Measurements from ENCODE around the gene HAND1. TPM values are rescaled to one million over a fixed set of nuclear protein-coding genes. Genes with fewer than 3 reads are reported as not detected.

The HAND1 gene
- total RNA-seq = not detected in 2 replicates
- total RNA-seq (2013) = not detected
- not detected in 2 replicates for polyA plus RNA-seq
- polyA minus RNA-seq = not detected in 2 replicates

DNA sequence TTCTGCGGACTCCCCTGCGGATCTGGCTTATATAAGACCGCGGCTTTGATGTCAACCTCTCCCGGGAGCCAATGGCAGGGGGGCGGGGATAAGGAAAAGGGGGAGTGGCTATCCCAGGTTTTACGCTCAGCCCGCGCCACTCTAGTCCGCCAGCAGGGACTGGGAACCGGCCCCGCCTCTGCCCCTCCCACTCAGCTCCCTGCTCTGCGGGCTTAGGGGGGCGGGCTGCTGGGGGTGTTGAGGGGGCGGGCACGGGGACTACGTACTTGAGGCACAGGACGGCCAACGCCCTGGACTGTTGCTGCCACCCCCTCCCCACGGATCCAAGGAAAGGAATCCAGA lies at the start of gene HAND1:
HAND1 (minus strand) TSS at position 4 of the 342 bp plus-strand sequence. CDS start 219 bp downstream, outside the sequence.
- DNase-seq (no peak), ATAC-seq (ENCODE audit: low read depth) (no peak)
- Histone ChIP-seq H3K27ac (ENCODE audit: low read length in 2 of 2) (no peak within 1 kb of the TSS), H3K4me2 (replicated peaks; ENCODE audit: low read depth, low read length, poor library complexity, severe bottlenecking) (peak within 1 kb of the TSS; percentile 63), H3K27me3 (replicated peaks in 1 of 4; ENCODE audit: control extremely low read depth in 1 of 4, control insufficient read depth in 3 of 4, insufficient read depth in 4 of 4, low read length in 3 of 4) (peaks cover 0 to 99% (median 88%) of the 10 kb centered on the region in 4 experiments), H3K9me3 (ENCODE audit: control extremely low read depth in 1 of 3, control insufficient read depth in 2 of 3, insufficient read depth in 1 of 3, low read length in 2 of 3) (peaks cover 0 to 82% (median 8%) of the 10 kb centered on the region in 3 donors), H4K20me1 (ENCODE audit: control insufficient read depth, insufficient read depth, low read length, poor library complexity, severe bottlenecking) (no peaks in the 10 kb centered on the region), H3K79me2 (ENCODE audit: control insufficient read depth, insufficient read depth, low read length) (no peaks in the 10 kb centered on the region), H2AFZ (ENCODE audit: insufficient read depth, low read depth, low read length, poor library complexity, severe bottlenecking) (peak within 1 kb of the TSS; percentile 20), H3K4me1 (ENCODE audit: control insufficient read depth in 2 of 2, insufficient read depth in 2 of 2, low read length in 2 of 2) (peaks cover 70 to 73% of the 10 kb centered on the region in 2 donors), H3K9ac (ENCODE audit: low read length) (peak within 1 kb of the TSS; percentile 25), H3K4me3 (ENCODE audit: control extremely low read depth in 1 of 5, extremely low read depth in 1 of 5, insufficient read depth in 1 of 5, low read depth in 2 of 5, low read length in 4 of 5) (peak within 1 kb of the TSS in 3 of 5 experiments; percentile 14 to 25 (median 23)), H3K36me3 (replicated peaks in 1 of 2; ENCODE audit: control extremely low read depth in 1 of 2, control insufficient read depth in 1 of 2, extremely low read depth in 1 of 2, insufficient read depth in 2 of 2, low read length in 1 of 2) (no peaks in the 10 kb centered on the region)
- 11% methylated on average over 6 of the region's 20 CpGs for WGBS (ENCODE audit: insufficient coverage)
- ChIA-PET CTCF (interaction anchor here (2.4 kb wide), 1 partner anchor 10 kb away, joined by 8 read pairs; no protein-coding TSS in a partner anchor), POLR2A (no interaction called here)
- peaks cover 59% of the 10 kb centered on the region for H3K4me1 Mint-ChIP-seq
- H3K4me3 Mint-ChIP-seq = peak within 1 kb of the TSS; percentile 86
- H3K27ac Mint-ChIP-seq = peak within 1 kb of the TSS; percentile 41
- intact Hi-C loops (cut with micrococcal nuclease) = no loop called here
- H3K27me3 Mint-ChIP-seq = peaks cover 79% of the 10 kb centered on the region
- TF ChIP-seq EZH2 (IDR thresholded peaks at IDR 0.05; ENCODE audit: borderline replicate concordance, insufficient read depth, low read depth, low read length, poor library complexity, severe bottlenecking) = no peak
- TF ChIP-seq, protein P1, sequence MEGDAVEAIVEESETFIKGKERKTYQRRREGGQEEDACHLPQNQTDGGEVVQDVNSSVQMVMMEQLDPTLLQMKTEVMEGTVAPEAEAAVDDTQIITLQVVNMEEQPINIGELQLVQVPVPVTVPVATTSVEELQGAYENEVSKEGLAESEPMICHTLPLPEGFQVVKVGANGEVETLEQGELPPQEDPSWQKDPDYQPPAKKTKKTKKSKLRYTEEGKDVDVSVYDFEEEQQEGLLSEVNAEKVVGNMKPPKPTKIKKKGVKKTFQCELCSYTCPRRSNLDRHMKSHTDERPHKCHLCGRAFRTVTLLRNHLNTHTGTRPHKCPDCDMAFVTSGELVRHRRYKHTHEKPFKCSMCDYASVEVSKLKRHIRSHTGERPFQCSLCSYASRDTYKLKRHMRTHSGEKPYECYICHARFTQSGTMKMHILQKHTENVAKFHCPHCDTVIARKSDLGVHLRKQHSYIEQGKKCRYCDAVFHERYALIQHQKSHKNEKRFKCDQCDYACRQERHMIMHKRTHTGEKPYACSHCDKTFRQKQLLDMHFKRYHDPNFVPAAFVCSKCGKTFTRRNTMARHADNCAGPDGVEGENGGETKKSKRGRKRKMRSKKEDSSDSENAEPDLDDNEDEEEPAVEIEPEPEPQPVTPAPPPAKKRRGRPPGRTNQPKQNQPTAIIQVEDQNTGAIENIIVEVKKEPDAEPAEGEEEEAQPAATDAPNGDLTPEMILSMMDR (IDR thresholded peaks at IDR 0.05) = no peak
- no peaks in the 10 kb centered on the region for H3K9me3 Mint-ChIP-seq (ENCODE audit: insufficient read depth)

- CTCF ChIA-PET = no interaction called here
- peaks cover 36% of the 10 kb centered on the region for H3K27me3 Mint-ChIP-seq
Observed at GRCh38 chr5:154526231-154527226, 48.5 kb upstream of the HAND1 start.

More at GRCh38 chr5:154526231-154527226, 48.5 kb upstream of the HAND1 start:
- Histone ChIP-seq H3K36me3 (replicated peaks in 1 of 2; ENCODE audit: control extremely low read depth in 1 of 2, control insufficient read depth in 1 of 2, extremely low read depth in 1 of 2, insufficient read depth in 2 of 2, low read length in 1 of 2) (no peaks in the 10 kb centered on the region), H3K4me3 (ENCODE audit: control extremely low read depth in 1 of 5, extremely low read depth in 1 of 5, insufficient read depth in 1 of 5, low read depth in 2 of 5, low read length in 4 of 5) (no peak overlapping the region), H3K27me3 (replicated peaks in 1 of 4; ENCODE audit: control extremely low read depth in 1 of 4, control insufficient read depth in 3 of 4, insufficient read depth in 4 of 4, low read length in 3 of 4) (peaks cover 0 to 16% (median 5%) of the 10 kb centered on the region in 4 experiments), H2AFZ (ENCODE audit: insufficient read depth, low read depth, low read length, poor library complexity, severe bottlenecking) (no peak overlapping the region), H3K79me2 (ENCODE audit: control insufficient read depth, insufficient read depth, low read length) (no peaks in the 10 kb centered on the region), H3K9ac (ENCODE audit: low read length) (no peak overlapping the region), H3K4me1 (ENCODE audit: control insufficient read depth in 2 of 2, insufficient read depth in 2 of 2, low read length in 2 of 2) (no peaks in the 10 kb centered on the region), H3K4me2 (replicated peaks; ENCODE audit: low read depth, low read length, poor library complexity, severe bottlenecking) (no peak overlapping the region), H4K20me1 (ENCODE audit: control insufficient read depth, insufficient read depth, low read length, poor library complexity, severe bottlenecking) (no peaks in the 10 kb centered on the region), H3K27ac (ENCODE audit: low read length in 2 of 2) (no peak overlapping the region), H3K9me3 (ENCODE audit: control extremely low read depth in 1 of 3, control insufficient read depth in 2 of 3, insufficient read depth in 1 of 3, low read length in 2 of 3) (peaks cover 0 to 2% (median 0%) of the 10 kb centered on the region in 3 donors)
- no peak for TF ChIP-seq EZH2 (IDR thresholded peaks at IDR 0.05; ENCODE audit: borderline replicate concordance, insufficient read depth, low read depth, low read length, poor library complexity, severe bottlenecking)
- TF ChIP-seq, protein P1 (IDR thresholded peaks at IDR 0.05) = no peak
- ATAC-seq (ENCODE audit: low read depth) (no peak), DNase-seq (no peak)
- intact Hi-C loops (cut with micrococcal nuclease) = no loop called here
- Mint-ChIP-seq H3K9me3 (ENCODE audit: insufficient read depth) (no peaks in the 10 kb centered on the region), H3K4me3 (no peak overlapping the region), H3K27ac (no peak overlapping the region), H3K4me1 (no peaks in the 10 kb centered on the region)
- POLR2A ChIA-PET = no interaction called here
- 96% methylated on average over 4 of the region's 12 CpGs for WGBS (ENCODE audit: insufficient coverage)
